Astrocyte (in vitro differentiated cells and primary cell): ENCODE data around the gene CCDC102B. TPM values are rescaled to one million over a fixed set of nuclear protein-coding genes. Genes with fewer than 3 reads are reported as not detected.

Experiments used
- DNase-seq: peaks from one replicate; pipeline ENCODE4 v3.0.0-alpha.2; 2010; ENCODE audit warnings: low read depth
- FAIRE-seq: peaks from 2 replicates; lab custom pipeline; 2011; peaks lifted over from hg19 to GRCh38; lab: Jason Lieb, UNC
- H2AFZ ChIP-seq: 2 replicates; pipeline ENCODE4 v1.6.0; 2012; ENCODE audit warnings: low read depth, low read length, inconsistent platforms
- H3K27ac ChIP-seq: 2 replicates; pipeline ENCODE4 v1.5.1; 2011; ENCODE audit warnings: low read depth, low read length, inconsistent platforms
- H3K27me3 ChIP-seq: 2 replicates; pipeline ENCODE4 v1.6.0; 2011; ENCODE audit warnings: low read length, inconsistent platforms; ENCODE audit not compliant: insufficient read depth
- H3K36me3 ChIP-seq: 2 replicates; pipeline ENCODE4 v1.5.1; 2011; ENCODE audit warnings: low read length, inconsistent platforms; ENCODE audit not compliant: insufficient read depth
- H3K4me1 ChIP-seq: 2 replicates; pipeline ENCODE4 v1.5.1; 2011; ENCODE audit warnings: low read length, inconsistent platforms; ENCODE audit not compliant: insufficient read depth
- H3K4me2 ChIP-seq: 2 replicates; pipeline ENCODE4 v1.6.0; 2012; ENCODE audit warnings: low read length, inconsistent platforms
- H3K4me3 ChIP-seq: 2 replicates; pipeline ENCODE4 v1.5.1; 2011; ENCODE audit warnings: low read depth, mild to moderate bottlenecking, low read length, inconsistent platforms; ENCODE audit not compliant: insufficient read depth
- H3K79me2 ChIP-seq: 2 replicates; pipeline ENCODE4 v1.6.0; 2012; ENCODE audit warnings: mild to moderate bottlenecking, low read length, inconsistent platforms; ENCODE audit not compliant: insufficient read depth
- H3K9ac ChIP-seq: 2 replicates; pipeline ENCODE4 v1.6.0; 2012; ENCODE audit warnings: mild to moderate bottlenecking, low read length, inconsistent platforms
- H3K9me3 ChIP-seq: 2 replicates; pipeline ENCODE4 v1.5.1; 2012; ENCODE audit warnings: low read depth, mild to moderate bottlenecking, low read length, inconsistent platforms; ENCODE audit not compliant: insufficient read depth
- H4K20me1 ChIP-seq: 2 replicates; pipeline ENCODE4 v1.6.0; 2012; ENCODE audit warnings: low read length, inconsistent platforms; ENCODE audit not compliant: insufficient read depth
- H3K27ac Mint-ChIP-seq: one replicate; pipeline ENCODE4 v1.8.0; 2021; ENCODE audit warnings: mild to moderate bottlenecking, mixed read lengths; ENCODE audit not compliant: unreplicated experiment
- H3K27me3 Mint-ChIP-seq: one replicate; pipeline ENCODE4 v1.8.0; 2021; ENCODE audit warnings: low read depth, mixed read lengths; ENCODE audit not compliant: unreplicated experiment
- H3K36me3 Mint-ChIP-seq: one replicate; pipeline ENCODE4 v1.8.0; 2021; ENCODE audit warnings: low read depth, mixed read lengths; ENCODE audit not compliant: unreplicated experiment
- H3K4me1 Mint-ChIP-seq: one replicate; pipeline ENCODE4 v1.8.0; 2021; ENCODE audit warnings: low read depth, mixed read lengths; ENCODE audit not compliant: unreplicated experiment
- H3K4me3 Mint-ChIP-seq: one replicate; pipeline ENCODE4 v1.8.0; 2021; ENCODE audit warnings: mild to moderate bottlenecking, moderate library complexity, mixed read lengths; ENCODE audit not compliant: unreplicated experiment
- H3K9me3 Mint-ChIP-seq: one replicate; pipeline ENCODE4 v1.8.0; 2021; ENCODE audit warnings: mild to moderate bottlenecking, mixed read lengths; ENCODE audit not compliant: unreplicated experiment
- CTCF ChIP-seq: IDR thresholded peaks from 2 replicates; pipeline ENCODE4 v1.5.1; 2011; ENCODE audit warnings: low read depth, mild to moderate bottlenecking, inconsistent platforms, low read length, moderate library complexity; ENCODE audit not compliant: insufficient read depth
- EZH2 ChIP-seq: IDR thresholded peaks from 2 replicates; pipeline ENCODE4 v1.6.1; 2012; ENCODE audit warnings: mild to moderate bottlenecking, low read length, inconsistent platforms; ENCODE audit not compliant: insufficient read depth
- total RNA-seq: library from RNA; stranded (reverse); gene quantifications from 2 replicates; pipeline ENCODE4 v1.2.1, GENCODE V29; 2021

The CCDC102B gene
- total RNA-seq, 1 donor from 2014 or later, result 7.9 TPM

GRCh38 chr18:68763083-68763482, 34.8 kb upstream of the CCDC102B start:
- H4K20me1 ChIP-seq, result no peaks in the 10 kb centered on the region
- H2AFZ ChIP-seq, result no peak overlapping the region
- no peaks in the 10 kb centered on the region for H3K79me2 ChIP-seq
- peak overlapping the region; percentile 29 for H3K27ac Mint-ChIP-seq
- no peak overlapping the region for H3K4me3 ChIP-seq
- no peaks in the 10 kb centered on the region for H3K36me3 ChIP-seq
- H3K27ac ChIP-seq, result peak overlapping the region; percentile 43
- H3K36me3 Mint-ChIP-seq, result no peaks in the 10 kb centered on the region
- DNase-seq, result peak; percentile 21
- peaks cover 5% of the 10 kb centered on the region for H3K4me1 ChIP-seq
- no peaks in the 10 kb centered on the region for H3K27me3 Mint-ChIP-seq
- peaks cover 4% of the 10 kb centered on the region for H3K9me3 ChIP-seq
- H3K4me3 Mint-ChIP-seq, result no peak overlapping the region
- H3K9me3 Mint-ChIP-seq, result peaks cover 5% of the 10 kb centered on the region
- H3K4me1 Mint-ChIP-seq, result peaks cover 18% of the 10 kb centered on the region
- no peak for FAIRE-seq
- H3K9ac ChIP-seq, result no peak overlapping the region
- TF ChIP-seq CTCF (no peak), EZH2 (no peak)
- H3K4me2 ChIP-seq, result no peak overlapping the region
- H3K27me3 ChIP-seq, result no peaks in the 10 kb centered on the region

- H3K36me3 ChIP-seq, result no peaks in the 10 kb centered on the region
- peaks cover 5% of the 10 kb centered on the region for H3K4me1 ChIP-seq
- H3K27ac ChIP-seq, result peak overlapping the region; percentile 41
- peaks cover 4% of the 10 kb centered on the region for H3K9me3 ChIP-seq
- H3K4me3 ChIP-seq, result no peak overlapping the region
- H3K27ac Mint-ChIP-seq, result peak overlapping the region; percentile 48
- peaks cover 5% of the 10 kb centered on the region for H3K9me3 Mint-ChIP-seq
- H3K9ac ChIP-seq, result no peak overlapping the region
- H3K4me2 ChIP-seq, result no peak overlapping the region
- FAIRE-seq (no peak), DNase-seq (no peak)
- peaks cover 18% of the 10 kb centered on the region for H3K4me1 Mint-ChIP-seq
- no peaks in the 10 kb centered on the region for H3K27me3 ChIP-seq
- no peaks in the 10 kb centered on the region for H3K79me2 ChIP-seq
- no peaks in the 10 kb centered on the region for H3K27me3 Mint-ChIP-seq
- no peak overlapping the region for H3K4me3 Mint-ChIP-seq
- no peaks in the 10 kb centered on the region for H3K36me3 Mint-ChIP-seq
- H2AFZ ChIP-seq, result no peak overlapping the region
- H4K20me1 ChIP-seq, result no peaks in the 10 kb centered on the region
- TF ChIP-seq EZH2 (no peak), CTCF (no peak)
Measured at GRCh38 chr18:68764016-68764415, 33.9 kb upstream of the CCDC102B start.

- H3K4me2 ChIP-seq, result no peak overlapping the region
- no peak overlapping the region for H3K4me3 ChIP-seq
- H4K20me1 ChIP-seq, result no peaks in the 10 kb centered on the region
- H3K36me3 Mint-ChIP-seq, result no peaks in the 10 kb centered on the region
- no peaks in the 10 kb centered on the region for H3K27me3 Mint-ChIP-seq
- peaks cover 5% of the 10 kb centered on the region for H3K4me1 ChIP-seq
- H3K27me3 ChIP-seq, result no peaks in the 10 kb centered on the region
- no peak overlapping the region for H3K27ac Mint-ChIP-seq
- H3K27ac ChIP-seq, result no peak overlapping the region
- DNase-seq (peak; percentile 30), FAIRE-seq (no peak)
- H3K9me3 Mint-ChIP-seq, result no peaks in the 10 kb centered on the region
- no peak for TF ChIP-seq CTCF
- no peak for TF ChIP-seq EZH2
- no peak overlapping the region for H3K4me3 Mint-ChIP-seq
- H2AFZ ChIP-seq, result no peak overlapping the region
- no peaks in the 10 kb centered on the region for H3K36me3 ChIP-seq
- peaks cover 18% of the 10 kb centered on the region for H3K4me1 Mint-ChIP-seq
- H3K79me2 ChIP-seq, result no peaks in the 10 kb centered on the region
- no peak overlapping the region for H3K9ac ChIP-seq
- H3K9me3 ChIP-seq, result no peaks in the 10 kb centered on the region
Measured at GRCh38 chr18:68766433-68766832, 31.4 kb upstream of the CCDC102B start.
